ENCODE results near the gene BCAR1.

GRCh38 chr16:75219088-75219487 lies 32.3 kb downstream of the BCAR1 start:
- TF ChIP-seq, protein P1, sequence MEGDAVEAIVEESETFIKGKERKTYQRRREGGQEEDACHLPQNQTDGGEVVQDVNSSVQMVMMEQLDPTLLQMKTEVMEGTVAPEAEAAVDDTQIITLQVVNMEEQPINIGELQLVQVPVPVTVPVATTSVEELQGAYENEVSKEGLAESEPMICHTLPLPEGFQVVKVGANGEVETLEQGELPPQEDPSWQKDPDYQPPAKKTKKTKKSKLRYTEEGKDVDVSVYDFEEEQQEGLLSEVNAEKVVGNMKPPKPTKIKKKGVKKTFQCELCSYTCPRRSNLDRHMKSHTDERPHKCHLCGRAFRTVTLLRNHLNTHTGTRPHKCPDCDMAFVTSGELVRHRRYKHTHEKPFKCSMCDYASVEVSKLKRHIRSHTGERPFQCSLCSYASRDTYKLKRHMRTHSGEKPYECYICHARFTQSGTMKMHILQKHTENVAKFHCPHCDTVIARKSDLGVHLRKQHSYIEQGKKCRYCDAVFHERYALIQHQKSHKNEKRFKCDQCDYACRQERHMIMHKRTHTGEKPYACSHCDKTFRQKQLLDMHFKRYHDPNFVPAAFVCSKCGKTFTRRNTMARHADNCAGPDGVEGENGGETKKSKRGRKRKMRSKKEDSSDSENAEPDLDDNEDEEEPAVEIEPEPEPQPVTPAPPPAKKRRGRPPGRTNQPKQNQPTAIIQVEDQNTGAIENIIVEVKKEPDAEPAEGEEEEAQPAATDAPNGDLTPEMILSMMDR (IDR thresholded peaks at IDR 0.05; ENCODE audit: borderline replicate concordance, extremely low read depth, low read length, poor library complexity, severe bottlenecking): no peak
- no peak for TF ChIP-seq EZH2 (IDR thresholded peaks at IDR 0.05; ENCODE audit: borderline replicate concordance, low read depth, low read length, severe bottlenecking)

All from DND-41 (cell line).